Fibroblast of upper back skin (primary cell): ENCODE results near the gene TIMM23B.
A peak's percentile ranks its signal among the peaks of the same experiment; 100 is the strongest.
"Not testable (repeated sequence)": the region's sequence is repeated elsewhere in the genome, so short reads cannot be mapped to it uniquely, and the experiment has no call there.

Source experiments
- DNase-seq: peaks from one replicate; pipeline ENCODE4 v3.0.0-alpha.2; 2013

The TIMM23B gene

DNA sequence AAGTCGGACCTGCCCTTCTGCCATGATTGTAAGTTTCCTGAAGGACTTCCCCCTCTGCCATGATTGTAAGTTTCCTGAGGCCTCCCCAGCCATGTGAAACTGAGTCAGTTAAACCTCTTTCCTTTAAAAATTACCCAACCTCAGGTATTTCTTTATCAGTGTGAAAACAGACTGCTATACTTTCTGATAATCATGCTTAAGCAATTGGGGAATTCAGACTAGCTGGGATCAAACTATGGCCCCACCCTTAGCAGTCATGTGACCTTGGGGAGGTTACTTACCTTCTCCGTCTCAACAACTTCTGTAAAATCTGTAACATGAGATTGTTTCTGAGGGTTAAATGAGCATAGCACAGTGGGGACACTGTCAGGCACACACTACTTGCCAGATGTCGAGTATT, 45.4 kb downstream of the TIMM23B start:
- DNase-seq, result not testable (repeated sequence)

- not testable (repeated sequence) for DNase-seq
Observed at GRCh38 chr10:49988376-49988775, 46.5 kb downstream of the TIMM23B start, which contains the start of gene AGAP6. Gene AGAP6 (plus strand): TSS chr10:49988406. CDS start chr10:49988716, 310 bp downstream.

GRCh38 chr10:49995321-49995720, 53.5 kb downstream of the TIMM23B start:
- not testable (repeated sequence) for DNase-seq

- not testable (repeated sequence) for DNase-seq
Observed at GRCh38 chr10:50014024-50014423, 72.2 kb downstream of the TIMM23B start.

DNA sequence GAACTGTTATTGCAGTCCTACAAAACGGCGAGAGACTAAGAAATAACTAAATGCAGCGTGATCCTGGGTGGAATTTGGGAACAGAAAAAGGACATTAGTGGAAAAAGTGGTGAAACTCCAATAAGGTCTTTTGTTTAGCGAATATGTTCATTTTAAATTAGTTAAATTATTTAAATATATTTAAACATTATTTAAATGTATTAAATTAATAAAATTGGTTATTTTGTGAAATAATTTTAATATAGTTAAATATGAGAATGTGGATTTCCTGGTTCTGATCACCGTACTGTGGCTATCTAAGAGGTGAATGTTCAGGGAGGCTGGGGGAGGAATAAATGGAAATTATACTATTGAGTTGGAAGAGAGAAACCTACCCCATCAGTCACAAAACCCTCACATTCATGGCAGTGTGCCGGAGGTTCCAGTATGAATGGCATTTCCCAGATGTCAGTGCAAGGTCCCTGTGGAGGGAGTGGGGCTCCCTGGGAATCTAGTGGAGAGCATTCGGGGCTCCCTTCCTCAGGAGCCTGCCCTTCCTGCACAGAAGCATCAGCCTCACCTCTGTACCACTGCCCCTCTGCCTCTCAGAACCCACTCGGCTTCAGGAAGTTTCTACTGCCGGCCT, 73.9 kb downstream of the TIMM23B start:
- DNase-seq, result peak; percentile 59

DNA sequence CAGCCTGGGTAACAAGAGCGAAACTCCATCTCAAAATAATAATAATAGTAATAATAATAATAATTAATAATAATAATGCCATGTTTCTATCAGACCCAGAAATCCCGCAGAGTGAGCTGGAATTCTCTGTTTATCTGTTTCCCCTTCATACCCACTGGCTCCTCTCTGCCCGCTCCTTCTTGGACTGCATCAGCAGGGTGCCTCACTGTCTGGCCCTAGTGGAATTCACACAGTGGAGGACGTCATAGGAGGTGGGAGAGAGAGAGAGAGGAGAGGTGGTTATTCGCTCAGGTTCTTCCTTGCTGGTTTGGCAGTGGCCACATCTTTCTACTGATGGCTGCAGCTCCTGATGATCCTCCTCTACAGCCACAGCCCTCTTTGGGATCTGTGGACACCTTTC, 75.1 kb downstream of the TIMM23B start:
- DNase-seq, result not testable (repeated sequence)

GRCh38 chr10:50017646-50018045, 75.8 kb downstream of the TIMM23B start:
- not testable (repeated sequence) for DNase-seq

DNA sequence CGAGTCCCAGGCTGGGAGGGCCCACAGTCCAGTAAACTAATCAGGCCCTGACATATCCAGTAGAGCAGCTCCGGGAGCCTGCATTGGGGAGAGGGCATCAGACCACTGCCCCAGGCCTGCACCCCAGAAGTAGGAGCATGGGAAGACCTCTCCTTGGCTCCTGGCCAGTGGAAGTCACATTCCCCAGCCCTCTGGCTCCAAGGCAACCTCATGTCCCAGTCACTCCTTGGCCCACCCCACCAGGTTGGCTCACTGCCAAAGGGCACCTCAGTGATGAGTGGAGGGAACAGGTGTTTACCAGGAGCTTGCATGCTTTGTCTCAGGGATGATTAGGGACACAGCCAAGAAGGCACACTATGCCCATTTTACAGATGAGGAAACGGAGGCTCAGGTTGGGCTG, 77.4 kb downstream of the TIMM23B start:
- not testable (repeated sequence) for DNase-seq

DNA sequence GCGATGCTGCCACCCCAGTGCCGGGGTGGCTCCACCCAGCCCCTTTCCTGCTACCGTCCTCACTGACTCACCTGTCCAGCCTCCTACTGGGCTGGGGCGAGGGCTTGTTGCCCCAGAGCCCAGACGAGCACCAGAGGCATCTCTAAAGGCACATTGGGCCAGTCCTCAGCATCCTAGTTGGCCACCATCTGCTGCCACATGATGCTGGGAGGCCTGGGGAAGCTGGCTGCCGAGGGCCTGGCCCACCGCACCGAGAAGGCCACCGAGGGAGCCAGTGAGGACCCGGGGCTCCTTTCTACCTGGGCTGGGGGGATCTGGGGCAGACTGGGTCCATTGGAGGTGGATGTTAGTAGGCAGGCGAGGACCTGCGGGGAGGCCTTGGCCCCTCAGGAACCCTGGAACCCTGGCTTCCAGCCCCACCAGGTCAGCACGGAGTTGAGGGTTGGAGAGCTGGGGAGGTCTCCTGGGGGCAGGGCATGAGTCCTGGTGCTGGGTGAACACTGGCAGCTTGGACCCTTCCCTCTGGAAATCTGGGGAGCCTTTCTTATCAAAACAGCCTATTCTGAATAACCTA, 78.7 kb downstream of the TIMM23B start:
- not testable (repeated sequence) for DNase-seq

GRCh38 chr10:50021646-50022045, 79.8 kb downstream of the TIMM23B start:
- DNase-seq, result no peak
